GM23338 (cell line): ENCODE data around the gene ADA. TPM values are rescaled to one million over a fixed set of nuclear protein-coding genes. Genes with fewer than 3 reads are reported as not detected.

Experiments
- ATAC-seq: fragments of 200-7000 bp; cut with Tn5 transposase; 3 replicates; pipeline ENCODE4 v1.9.1; 2020
- DNase-seq: peaks from one replicate; pipeline ENCODE4 v3.0.0-alpha.2; 2015; ENCODE audit warnings: low spot score
- H2AFZ ChIP-seq: fragments of 200-600 bp; sonication (generic); 2 replicates; pipeline ENCODE4 v1.8.0; 2016; ENCODE audit warnings: antibody characterized with exemption, mild to moderate bottlenecking, moderate library complexity
- H3F3A ChIP-seq: fragments of 200-600 bp; sonication (generic); replicated peaks from 2 replicates; pipeline ENCODE4 v1.8.0; 2017; ENCODE audit warnings: antibody characterized with exemption, mixed run types, low read depth
- H3K27ac ChIP-seq: fragments of 200-600 bp; sonication (generic); 2 replicates; pipeline ENCODE4 v1.6.1; 2016; ENCODE audit warnings: low read depth
- H3K27me3 ChIP-seq: fragments of 200-600 bp; sonication (generic); 2 replicates; pipeline ENCODE4 v1.8.0; 2016; ENCODE audit warnings: mild to moderate bottlenecking, mixed run types, moderate library complexity; ENCODE audit not compliant: insufficient read depth
- H3K36me3 ChIP-seq: fragments of 200-600 bp; sonication (generic); 2 replicates; pipeline ENCODE4 v1.8.0; 2016; ENCODE audit warnings: mild to moderate bottlenecking; ENCODE audit not compliant: insufficient read depth
- H3K4me1 ChIP-seq: fragments of 200-600 bp; sonication (generic); 2 replicates; pipeline ENCODE4 v1.8.0; 2016; ENCODE audit warnings: mild to moderate bottlenecking, moderate library complexity; ENCODE audit not compliant: insufficient read depth
- H3K4me2 ChIP-seq: fragments of 200-600 bp; sonication (generic); 2 replicates; pipeline ENCODE4 v1.7.1; 2017; ENCODE audit warnings: mixed run types
- H3K4me3 ChIP-seq: fragments of 200-600 bp; sonication (generic); 2 replicates; pipeline ENCODE4 v1.6.1; 2016; ENCODE audit warnings: mixed run types
- H3K79me2 ChIP-seq: fragments of 200-600 bp; sonication (generic); replicated peaks from 2 replicates; pipeline ENCODE4 v1.8.0; 2017; ENCODE audit warnings: mild to moderate bottlenecking; ENCODE audit not compliant: insufficient read depth
- H3K9me2 ChIP-seq: fragments of 200-600 bp; sonication (generic); 2 replicates; pipeline ENCODE4 v1.8.0; 2017; ENCODE audit not compliant: insufficient read depth
- H4K20me1 ChIP-seq: fragments of 200-600 bp; sonication (generic); replicated peaks from 2 replicates; pipeline ENCODE4 v1.8.0; 2017; ENCODE audit warnings: mild to moderate bottlenecking; ENCODE audit not compliant: insufficient read depth
- H3K27ac Mint-ChIP-seq: 2 replicates; pipeline ENCODE4 v1.8.0; 2020; ENCODE audit warnings: inconsistent platforms, mild to moderate bottlenecking, moderate library complexity, mixed read lengths
- H3K27me3 Mint-ChIP-seq: 3 replicates; pipeline ENCODE4 v1.8.0; 2022; ENCODE audit warnings: low read depth, mild to moderate bottlenecking, moderate library complexity, mixed read lengths, inconsistent platforms; ENCODE audit not compliant: insufficient read depth, poor library complexity
- H3K36me3 Mint-ChIP-seq: 3 replicates; pipeline ENCODE4 v1.8.0; 2021; ENCODE audit warnings: low read depth, mild to moderate bottlenecking, inconsistent platforms, moderate library complexity, mixed read lengths
- H3K4me1 Mint-ChIP-seq: 3 replicates; pipeline ENCODE4 v1.8.0; 2020; ENCODE audit warnings: mild to moderate bottlenecking, inconsistent platforms, mixed read lengths
- H3K4me3 Mint-ChIP-seq: 3 replicates; pipeline ENCODE4 v1.8.0; 2021; ENCODE audit warnings: moderate library complexity, mild to moderate bottlenecking, inconsistent platforms, mixed read lengths
- H3K9me3 Mint-ChIP-seq: 3 replicates; pipeline ENCODE4 v1.8.0; 2020; ENCODE audit warnings: moderate library complexity, mild to moderate bottlenecking, inconsistent platforms, mixed read lengths
- CTCF ChIP-seq, 2 experiments: fragments of 200-600 bp in 1 of 2; sonication (generic) in 1 of 2; conservative IDR thresholded peaks; 2 replicates each; pipeline versions ENCODE4 v1.5.1 to v1.6.1; 2016 to 2017; ENCODE audit warnings: antibody characterized with exemption in 2 of 2, low read depth in 2 of 2, mild to moderate bottlenecking in 2 of 2, moderate library complexity in 1 of 2
- EZH2 ChIP-seq: fragments of 200-600 bp; sonication (generic); IDR thresholded peaks from one replicate; pipeline ENCODE4 v1.8.0; 2017; ENCODE audit warnings: antibody characterized with exemption, mild to moderate bottlenecking, low read depth; ENCODE audit not compliant: unreplicated experiment
- EZH2phosphoT487 ChIP-seq: fragments of 200-600 bp; sonication (generic); IDR thresholded peaks from one replicate; pipeline ENCODE4 v1.8.1; 2018; ENCODE audit warnings: antibody characterized with exemption; ENCODE audit not compliant: unreplicated experiment
- JUNB ChIP-seq: IDR thresholded peaks from one replicate; pipeline ENCODE4 v1.6.1; 2016; ENCODE audit warnings: antibody characterized with exemption; ENCODE audit not compliant: unreplicated experiment
- NANOG ChIP-seq: IDR thresholded peaks from 2 replicates; pipeline ENCODE4 v1.6.1; 2016; ENCODE audit warnings: antibody characterized with exemption, borderline replicate concordance
- REST ChIP-seq: IDR thresholded peaks from one replicate; pipeline ENCODE4 v1.6.1; 2018; ENCODE audit warnings: antibody characterized with exemption; ENCODE audit not compliant: unreplicated experiment
- ZNF114 ChIP-seq: fragments of 250-450 bp; sonication (Bioruptor Pico); IDR thresholded peaks from 2 replicates; pipeline ENCODE4 v1.5.0; 2020; ENCODE audit warnings: mild to moderate bottlenecking, moderate library complexity
- ZNF331 ChIP-seq: fragments of 250-450 bp; sonication (Bioruptor Pico); IDR thresholded peaks from 2 replicates; pipeline ENCODE4 v1.5.0; 2020; ENCODE audit warnings: low read depth, mild to moderate bottlenecking, moderate library complexity
- polyA plus RNA-seq: library from polyadenylated mRNA; unstranded; fragments of >200 nt; fragmentation: Nextera tagmentation; extraction: Ambion mirVana; gene quantifications from 2 replicates; pipeline ENCODE4 v1.2.1, GENCODE V29; 2016
- total RNA-seq: library from RNA; depleted of rRNA; stranded (reverse); fragments of >200 nt; shearing (Covaris generic); gene quantifications from 2 replicates; pipeline ENCODE4 v1.2.3, GENCODE V29; 2014

ADA gene
- total and polyA plus RNA-seq, 2 experiments from 2014 or later, result 15.8 to 16.2 TPM

- H3K27ac Mint-ChIP-seq, result no peak overlapping the region
- Histone ChIP-seq H2AFZ (no peak overlapping the region), H3K36me3 (no peaks in the 10 kb centered on the region), H3K4me1 (peaks cover 22% of the 10 kb centered on the region), H3K4me3 (no peak overlapping the region), H3K9me2 (no peaks in the 10 kb centered on the region), H3K79me2 (no peaks in the 10 kb centered on the region), H3K27ac (no peak overlapping the region), H3K4me2 (no peak overlapping the region), H3K27me3 (peaks cover 32% of the 10 kb centered on the region), H4K20me1 (no peaks in the 10 kb centered on the region; the same call in 1 of the 2 replicates), H3F3A (peaks cover 6% of the 10 kb centered on the region; the same call in 1 of the 2 replicates)
- H3K4me1 Mint-ChIP-seq, result peaks cover 41% of the 10 kb centered on the region
- TF ChIP-seq JUNB, result no peak
- no peak for TF ChIP-seq NANOG
- TF ChIP-seq ZNF331 (CRISPR knock-in tag), result no peak
- TF ChIP-seq EZH2, result no peak
- H3K9me3 Mint-ChIP-seq, result peaks cover 10% of the 10 kb centered on the region
- H3K36me3 Mint-ChIP-seq, result peaks cover 13% of the 10 kb centered on the region
- ATAC-seq (no peak), DNase-seq (no peak)
- peaks cover 37% of the 10 kb centered on the region for H3K27me3 Mint-ChIP-seq
- H3K4me3 Mint-ChIP-seq, result no peak overlapping the region
Observed at GRCh38 chr20:44649126-44649525, 2.4 kb downstream of the ADA start.

DNA sequence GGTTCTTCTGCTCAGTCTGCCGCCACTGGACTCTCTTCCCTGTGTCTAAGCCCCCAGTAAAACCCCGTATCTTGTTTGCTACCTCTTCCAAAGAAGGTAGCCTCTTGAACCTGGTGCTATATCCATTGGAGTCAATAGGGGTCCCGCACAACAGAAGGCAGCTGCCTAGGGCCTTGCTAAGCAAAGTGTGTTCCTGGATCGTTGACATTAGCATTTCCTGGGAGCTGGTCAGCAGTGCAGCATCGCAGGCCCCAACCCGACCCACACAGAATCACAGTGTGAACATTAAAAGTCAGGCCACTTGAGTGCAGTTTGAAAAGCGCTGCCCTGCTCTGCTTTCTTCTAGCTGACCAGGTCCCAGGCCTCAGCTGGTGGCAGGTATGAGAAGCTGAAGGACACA, 2.9 kb downstream of the ADA start:
- DNase-seq (peak; percentile 76), ATAC-seq (peak; percentile 16)
- H3K36me3 ChIP-seq, result no peaks in the 10 kb centered on the region
- Mint-ChIP-seq H3K27ac (0 out of 2 replicates have a peak overlapping the region, but pooled peaks have one; percentile 18), H3K9me3 (peaks cover 6% of the 10 kb centered on the region), H3K4me1 (peaks cover 46% of the 10 kb centered on the region), H3K4me3 (no peak overlapping the region), H3K36me3 (peaks cover 9% of the 10 kb centered on the region), H3K27me3 (peaks cover 37% of the 10 kb centered on the region)
- peaks cover 29% of the 10 kb centered on the region for H3K27me3 ChIP-seq
- 0 out of 2 replicates have a peak overlapping the region, but pooled peaks have one; percentile 51 for H3K4me2 ChIP-seq
- H4K20me1 ChIP-seq, result no peaks in the 10 kb centered on the region; the same call in 1 of the 2 replicates
- no peak overlapping the region for H2AFZ ChIP-seq
- no peak overlapping the region for H3K4me3 ChIP-seq
- no peaks in the 10 kb centered on the region for H3K79me2 ChIP-seq
- H3K27ac ChIP-seq, result no peak overlapping the region
- H3K4me1 ChIP-seq, result peaks cover 25% of the 10 kb centered on the region
- peaks cover 6% of the 10 kb centered on the region; the same call in 1 of the 2 replicates for H3F3A ChIP-seq
- H3K9me2 ChIP-seq, result no peaks in the 10 kb centered on the region
- no peak for TF ChIP-seq ZNF114 (CRISPR knock-in tag)
- peak; percentile 28 to 37; a peak in 2 of 4 replicates for TF ChIP-seq CTCF (conservative IDR thresholded peaks at IDR 0.05; ENCODE audit: low read depth in 2 of 2)

DNA sequence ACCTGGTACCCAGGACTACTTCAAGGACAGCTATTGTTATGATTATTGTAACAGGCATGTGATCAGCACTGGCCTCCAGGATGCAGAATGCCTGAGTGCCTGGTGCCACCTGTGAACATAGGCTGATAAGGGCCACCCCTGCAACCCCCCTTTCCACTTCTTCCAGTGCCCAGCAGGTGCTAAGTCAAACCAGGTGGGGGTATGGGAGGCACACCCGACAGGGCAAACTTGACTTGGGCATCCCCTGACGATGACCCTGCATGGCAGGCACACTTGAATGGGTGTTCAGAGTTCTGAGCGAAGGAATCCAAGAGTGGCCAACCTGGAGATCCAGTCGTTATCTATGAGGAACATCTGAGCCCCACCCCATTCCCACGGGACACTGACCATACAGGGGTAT, 3.4 kb downstream of the ADA start:
- no peak for ATAC-seq
- Histone ChIP-seq H3K79me2 (no peaks in the 10 kb centered on the region), H3K9me2 (no peaks in the 10 kb centered on the region), H3K27ac (no peak overlapping the region), H3K4me2 (peak overlapping the region; percentile 51; the same call in 1 of the 2 replicates), H3K36me3 (no peaks in the 10 kb centered on the region), H3F3A (peaks cover 6% of the 10 kb centered on the region; the same call in 1 of the 2 replicates), H3K4me1 (peaks cover 30% of the 10 kb centered on the region), H2AFZ (no peak overlapping the region), H4K20me1 (no peaks in the 10 kb centered on the region; the same call in 1 of the 2 replicates), H3K27me3 (peaks cover 24% of the 10 kb centered on the region), H3K4me3 (no peak overlapping the region)
- Mint-ChIP-seq H3K27me3 (peaks cover 38% of the 10 kb centered on the region), H3K4me1 (peaks cover 49% of the 10 kb centered on the region), H3K9me3 (peaks cover under 1% of the 10 kb centered on the region; the same call in 2 of the 3 replicates), H3K27ac (no peak overlapping the region), H3K4me3 (no peak overlapping the region), H3K36me3 (peaks cover 4% of the 10 kb centered on the region)
- peak; percentile 34 for DNase-seq
- TF ChIP-seq ZNF331 (CRISPR knock-in tag) (no peak), REST (no peak), EZH2phosphoT487 (no peak), CTCF (conservative IDR thresholded peaks at IDR 0.05; ENCODE audit: low read depth in 2 of 2) (no peak)
